Measurements from ENCODE around the gene ITGB2. TPM values are rescaled to one million over a fixed set of nuclear protein-coding genes. Genes with fewer than 3 reads are reported as not detected.

The ITGB2 gene
- total and polyA plus RNA-seq, 3 experiments from 2014 or later: 159 to 847 (median 165) TPM

DNA sequence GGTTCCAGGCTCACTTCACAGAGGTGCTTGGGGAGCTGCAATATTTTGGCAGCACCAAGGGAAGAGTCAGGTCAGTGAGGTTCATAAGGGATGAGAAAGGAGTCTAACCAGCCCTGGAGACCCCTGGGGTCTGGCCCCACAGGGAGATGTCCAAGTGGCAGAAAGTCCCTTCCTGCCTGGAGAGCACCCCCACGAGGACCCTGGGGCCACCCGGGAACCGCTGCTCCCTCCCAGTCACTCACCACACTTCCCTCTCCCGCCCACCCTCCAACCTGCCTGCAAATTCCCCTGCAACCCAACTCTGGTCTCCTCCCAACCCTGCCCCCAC is 6.5 kb upstream of the ITGB2 start:
- Histone ChIP-seq H3K9me3 (ENCODE audit: low read length) (no peaks in the 10 kb centered on the region), H3K4me3 (ENCODE audit: low read length) (peak overlapping the region; percentile 96), H3K27me3 (ENCODE audit: insufficient read depth, low read length, poor library complexity, severe bottlenecking) (no peaks in the 10 kb centered on the region), H3K4me1 (ENCODE audit: insufficient read depth, low read length) (peaks cover 71% of the 10 kb centered on the region), H3K36me3 (ENCODE audit: insufficient read depth, low read length) (no peaks in the 10 kb centered on the region), H3K27ac (ENCODE audit: low read depth, low read length) (peak overlapping the region; percentile 38)
- Mint-ChIP-seq H3K27ac (peak overlapping the region; percentile 88 to 98 (median 95)), H3K36me3 (peaks cover 0 to 2% (median 0%) of the 10 kb centered on the region in 3 donors), H3K9me3 (no peaks in the 10 kb centered on the region), H3K4me1 (peaks cover 72 to 90% (median 80%) of the 10 kb centered on the region in 3 donors), H3K27me3 (no peaks in the 10 kb centered on the region), H3K4me3 (peak overlapping the region; percentile 79 to 100 (median 93))
- ChIA-PET CTCF (interaction anchor here (1.2 to 12.2 kb wide), 8 partner anchors 11 to 225 kb away, joined by 3 to 219 read pairs (median 4); partner anchors contain the start of genes ITGB2, PTTG1IP and UBE2G2), POLR2A (interaction anchor here (0.6 to 5.2 kb wide), 16 partner anchors 9 to 274 kb away, joined by 3 to 72 read pairs (median 5); partner anchors contain the start of genes KRTAP12-3, PTTG1IP and SUMO3)
- no peak for DNase-seq

DNA sequence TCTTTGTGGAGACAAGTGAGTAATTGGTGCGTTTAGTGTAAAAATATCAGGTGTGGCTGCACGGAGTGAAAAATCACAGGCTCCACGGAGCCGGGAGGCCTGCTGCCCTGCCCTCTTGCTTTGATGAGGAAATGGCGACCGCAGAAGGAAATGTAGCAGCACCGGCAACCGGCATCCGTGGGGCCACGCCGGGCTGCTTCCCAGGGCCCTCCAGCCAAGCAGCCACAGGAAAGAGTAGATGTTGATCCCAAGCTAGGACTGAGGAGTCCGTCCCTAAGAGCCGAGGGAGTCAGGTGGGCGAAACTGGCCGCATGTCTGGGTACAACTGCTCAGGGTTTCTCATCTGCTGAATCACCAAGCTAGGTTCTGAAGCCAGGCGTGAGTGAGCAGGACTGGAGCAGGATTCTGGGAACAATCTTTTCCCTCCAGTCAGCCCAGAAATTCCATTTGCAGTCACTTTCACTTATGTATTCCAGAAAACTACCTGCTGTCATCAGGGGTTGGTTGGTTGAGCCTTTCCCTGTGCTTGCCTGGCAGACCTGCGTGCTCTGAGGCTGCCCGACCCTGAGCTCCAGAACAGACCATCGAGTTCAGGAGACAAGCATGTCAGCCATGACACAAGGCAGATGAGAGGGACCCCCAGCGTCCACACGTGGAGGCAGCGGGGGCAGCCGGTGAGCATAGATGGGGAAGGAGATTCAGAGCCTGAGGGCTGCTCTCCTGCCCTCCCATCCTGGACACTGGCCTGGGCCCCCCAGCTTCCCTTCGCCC is 5.8 kb upstream of the ITGB2 start:
- ChIA-PET CTCF (interaction anchor here (1.0 to 12.2 kb wide), 9 partner anchors 11 to 226 kb away, joined by 3 to 219 read pairs (median 4); partner anchors contain the start of genes ITGB2, PTTG1IP and UBE2G2), POLR2A (interaction anchor here (0.8 to 5.2 kb wide), 7 partner anchors 9 to 269 kb away, joined by 3 to 72 read pairs (median 7); partner anchors contain the start of genes KRTAP12-3 and SUMO3)
- H3K27me3 Mint-ChIP-seq: no peaks in the 10 kb centered on the region
- no peaks in the 10 kb centered on the region for H3K9me3 Mint-ChIP-seq
- H3K27ac ChIP-seq (ENCODE audit: low read depth, low read length): peak overlapping the region; percentile 38
- H3K4me3 Mint-ChIP-seq: peak overlapping the region; percentile 79 to 100 (median 93)
- peak overlapping the region; percentile 96 for H3K4me3 ChIP-seq (ENCODE audit: low read length)
- DNase-seq: peak; percentile 47 to 76 (median 67)
- no peaks in the 10 kb centered on the region for H3K27me3 ChIP-seq (ENCODE audit: insufficient read depth, low read length, poor library complexity, severe bottlenecking)
- no peaks in the 10 kb centered on the region for H3K9me3 ChIP-seq (ENCODE audit: low read length)
- peaks cover 76% of the 10 kb centered on the region for H3K4me1 ChIP-seq (ENCODE audit: insufficient read depth, low read length)
- no peaks in the 10 kb centered on the region for H3K36me3 ChIP-seq (ENCODE audit: insufficient read depth, low read length)
- peaks cover 76 to 97% (median 86%) of the 10 kb centered on the region in 3 donors for H3K4me1 Mint-ChIP-seq
- peak overlapping the region; percentile 88 to 98 (median 96) for H3K27ac Mint-ChIP-seq
- peaks cover 0 to 2% (median 0%) of the 10 kb centered on the region in 3 donors for H3K36me3 Mint-ChIP-seq

DNA sequence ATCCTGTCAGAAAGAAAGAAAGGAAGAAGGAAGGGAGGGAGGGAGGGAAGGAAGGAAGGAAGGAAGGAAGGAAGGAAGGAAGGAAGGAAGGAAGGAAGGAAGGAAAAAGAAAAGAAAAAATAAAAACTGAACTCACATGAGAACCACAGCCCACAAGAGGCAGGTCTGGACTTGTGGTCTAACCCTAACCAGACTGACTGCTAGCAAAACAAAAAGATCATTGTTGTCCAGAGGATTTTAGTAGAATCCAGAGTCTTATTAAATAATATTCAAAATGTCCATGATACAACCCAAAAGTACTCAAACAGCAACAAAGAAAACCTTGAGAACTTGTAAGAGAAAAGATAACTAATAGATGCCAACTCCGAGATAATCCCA is 4.7 kb upstream of the ITGB2 start:
- ChIA-PET POLR2A (interaction anchor here (1.0 to 5.2 kb wide), 3 partner anchors 12 to 108 kb away, joined by 3 to 72 read pairs (median 3); partner anchors contain the start of gene SUMO3), CTCF (interaction anchor here (12.2 kb wide), 1 partner anchor 10 kb away, joined by 219 read pairs; the partner anchor contains the start of gene ITGB2)
- peak overlapping the region; percentile 22 to 98 (median 92) for H3K27ac Mint-ChIP-seq
- peaks cover 0 to 10% (median 0%) of the 10 kb centered on the region in 3 donors for H3K36me3 Mint-ChIP-seq
- no peak for DNase-seq
- H3K9me3 ChIP-seq (ENCODE audit: low read length): no peaks in the 10 kb centered on the region
- H3K4me3 Mint-ChIP-seq: peak overlapping the region; percentile 71 to 100 (median 95)
- peaks cover 75 to 95% (median 84%) of the 10 kb centered on the region in 3 donors for H3K4me1 Mint-ChIP-seq
- H3K9me3 Mint-ChIP-seq: no peaks in the 10 kb centered on the region
- H3K27me3 Mint-ChIP-seq: no peaks in the 10 kb centered on the region
- H3K36me3 ChIP-seq (ENCODE audit: insufficient read depth, low read length): no peaks in the 10 kb centered on the region
- H3K27me3 ChIP-seq (ENCODE audit: insufficient read depth, low read length, poor library complexity, severe bottlenecking): no peaks in the 10 kb centered on the region
- H3K4me3 ChIP-seq (ENCODE audit: low read length): peak overlapping the region; percentile 29
- peaks cover 75% of the 10 kb centered on the region for H3K4me1 ChIP-seq (ENCODE audit: insufficient read depth, low read length)
- no peak overlapping the region for H3K27ac ChIP-seq (ENCODE audit: low read depth, low read length)

DNA sequence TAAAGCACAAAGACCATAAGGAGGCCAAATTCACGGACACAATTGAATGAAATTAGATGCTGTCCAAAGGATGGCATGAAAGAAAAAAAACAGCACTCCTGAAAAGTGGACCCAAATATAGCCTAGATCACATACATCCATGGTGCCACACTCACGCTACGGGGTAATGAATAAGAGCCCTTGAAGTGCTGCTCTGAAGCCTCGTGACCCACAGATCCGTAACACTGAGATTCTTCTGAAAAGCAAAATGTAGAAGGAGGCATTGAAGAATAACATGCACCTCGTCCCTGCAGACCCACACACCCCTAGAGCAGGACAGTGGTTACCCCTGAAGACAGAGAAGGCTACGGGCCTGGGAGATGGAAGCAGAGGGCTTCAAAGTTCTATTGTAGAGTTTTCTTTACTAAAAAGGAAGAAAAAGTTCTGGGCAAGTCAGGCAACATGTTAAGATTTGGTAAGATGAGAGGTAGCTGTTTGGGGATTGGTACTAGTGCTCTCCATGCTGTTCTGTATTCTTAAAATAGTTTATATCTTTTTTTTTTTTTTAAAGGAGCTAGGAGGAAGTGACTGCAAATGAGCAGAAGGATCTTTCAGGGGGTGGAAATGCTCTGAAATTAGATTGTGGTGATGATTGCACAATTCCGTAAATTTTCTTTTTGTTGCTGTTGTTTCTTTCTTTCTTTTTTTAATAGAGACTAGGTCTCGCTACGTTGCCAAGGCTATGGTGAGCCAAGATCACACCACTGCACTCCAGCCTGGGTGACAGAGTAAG is 4.1 kb upstream of the ITGB2 start:
- H3K27ac ChIP-seq (ENCODE audit: low read depth, low read length): no peak overlapping the region
- no peaks in the 10 kb centered on the region for H3K9me3 ChIP-seq (ENCODE audit: low read length)
- peak overlapping the region; percentile 71 to 100 (median 95) for H3K4me3 Mint-ChIP-seq
- H3K36me3 ChIP-seq (ENCODE audit: insufficient read depth, low read length): no peaks in the 10 kb centered on the region
- ChIA-PET POLR2A (interaction anchor here (1.0 to 5.2 kb wide), 3 partner anchors 12 to 107 kb away, joined by 3 to 72 read pairs (median 3); partner anchors contain the start of gene SUMO3), CTCF (interaction anchor here (12.2 kb wide), 1 partner anchor 9 kb away, joined by 219 read pairs; the partner anchor contains the start of gene ITGB2)
- no peaks in the 10 kb centered on the region for H3K27me3 Mint-ChIP-seq
- no peaks in the 10 kb centered on the region for H3K27me3 ChIP-seq (ENCODE audit: insufficient read depth, low read length, poor library complexity, severe bottlenecking)
- peaks cover 69% of the 10 kb centered on the region for H3K4me1 ChIP-seq (ENCODE audit: insufficient read depth, low read length)
- H3K27ac Mint-ChIP-seq: peak overlapping the region; percentile 79 to 98 (median 92)
- H3K4me3 ChIP-seq (ENCODE audit: low read length): peak overlapping the region; percentile 34
- H3K36me3 Mint-ChIP-seq: peaks cover 0 to 13% (median 2%) of the 10 kb centered on the region in 3 donors
- peaks cover 72 to 94% (median 82%) of the 10 kb centered on the region in 3 donors for H3K4me1 Mint-ChIP-seq
- DNase-seq: peak in 2 of 5 donors; percentile 24 to 39
- H3K9me3 Mint-ChIP-seq: no peaks in the 10 kb centered on the region

DNA sequence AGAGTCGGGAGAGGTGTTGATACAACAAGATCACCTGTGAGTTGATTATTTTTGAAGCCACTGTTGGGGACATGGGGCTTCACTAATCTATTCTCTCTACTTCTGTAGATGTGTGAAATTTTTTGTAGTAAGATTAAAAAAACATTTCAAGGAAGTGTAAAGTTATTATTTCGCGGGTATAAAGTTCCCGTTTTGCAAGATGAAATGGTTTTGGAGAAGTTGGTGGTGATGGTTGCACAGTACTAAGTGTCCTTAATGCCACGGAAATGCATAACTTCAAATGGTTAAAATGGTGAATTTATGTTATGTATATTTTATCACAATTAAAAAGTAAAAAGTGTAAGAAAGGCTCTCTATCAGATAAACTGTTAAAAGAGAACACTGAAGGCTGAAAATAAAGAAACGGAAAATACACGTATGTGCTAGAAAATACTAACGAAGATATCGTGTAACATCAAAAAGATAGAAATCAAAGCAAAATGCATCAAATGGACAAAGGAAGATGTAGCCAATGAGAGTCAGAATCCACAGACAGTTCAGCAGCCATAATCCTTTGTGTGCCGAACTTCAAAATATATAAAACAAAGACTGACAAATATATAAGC is 2.9 kb upstream of the ITGB2 start:
- peak overlapping the region; percentile 21 to 100 (median 95) for H3K4me3 Mint-ChIP-seq
- Histone ChIP-seq H3K4me1 (ENCODE audit: insufficient read depth, low read length) (peaks cover 60% of the 10 kb centered on the region), H3K27ac (ENCODE audit: low read depth, low read length) (no peak overlapping the region), H3K9me3 (ENCODE audit: low read length) (no peaks in the 10 kb centered on the region), H3K4me3 (ENCODE audit: low read length) (no peak overlapping the region), H3K27me3 (ENCODE audit: insufficient read depth, low read length, poor library complexity, severe bottlenecking) (no peaks in the 10 kb centered on the region), H3K36me3 (ENCODE audit: insufficient read depth, low read length) (no peaks in the 10 kb centered on the region)
- ChIA-PET CTCF (no interaction called here), POLR2A (interaction anchor here (0.8 kb wide), 1 partner anchor 29 kb away, joined by 3 read pairs; no protein-coding TSS in a partner anchor)
- no peak for DNase-seq
- H3K36me3 Mint-ChIP-seq: peaks cover 0 to 20% (median 4%) of the 10 kb centered on the region in 3 donors
- H3K27ac Mint-ChIP-seq: peak overlapping the region in 7 of 8 donors; percentile 66 to 98 (median 92)
- peaks cover 66 to 90% (median 74%) of the 10 kb centered on the region in 3 donors for H3K4me1 Mint-ChIP-seq
- no peaks in the 10 kb centered on the region for H3K27me3 Mint-ChIP-seq
- no peaks in the 10 kb centered on the region for H3K9me3 Mint-ChIP-seq

DNA sequence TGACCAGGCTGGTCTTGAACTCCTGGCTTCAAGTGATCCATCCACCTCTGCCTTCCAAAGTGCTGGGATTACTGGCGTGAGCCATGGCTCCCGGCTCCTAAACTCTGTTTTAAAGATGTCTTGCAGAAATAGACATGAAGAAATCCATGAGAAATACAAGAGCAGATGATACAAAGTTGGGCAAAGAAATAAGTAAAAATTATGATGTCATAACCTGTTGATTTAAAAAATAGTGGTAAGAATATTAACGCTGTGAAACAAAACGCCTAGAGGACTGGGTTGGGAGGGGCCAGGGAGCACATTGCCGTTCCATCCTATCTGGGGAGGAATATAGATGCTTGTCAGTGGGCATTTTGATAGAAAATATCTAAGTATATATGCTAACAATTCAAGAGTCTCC is 1.2 kb upstream of the ITGB2 start:
- ChIA-PET POLR2A (no interaction called here), CTCF (interaction anchor here (1.3 to 12.5 kb wide), 2 partner anchors 9 to 27 kb away, joined by 3 to 219 read pairs; no protein-coding TSS in a partner anchor)
- peaks cover 0 to 31% (median 4%) of the 10 kb centered on the region in 3 donors for H3K36me3 Mint-ChIP-seq
- no peaks in the 10 kb centered on the region for H3K27me3 ChIP-seq (ENCODE audit: insufficient read depth, low read length, poor library complexity, severe bottlenecking)
- no peaks in the 10 kb centered on the region for H3K27me3 Mint-ChIP-seq
- peaks cover 68 to 90% (median 82%) of the 10 kb centered on the region in 3 donors for H3K4me1 Mint-ChIP-seq
- H3K4me1 ChIP-seq (ENCODE audit: insufficient read depth, low read length): peaks cover 65% of the 10 kb centered on the region
- H3K27ac ChIP-seq (ENCODE audit: low read depth, low read length): peak overlapping the region; percentile 71
- peak overlapping the region; percentile 18 to 95 (median 91) for H3K27ac Mint-ChIP-seq
- H3K4me3 ChIP-seq (ENCODE audit: low read length): peak overlapping the region; percentile 52
- DNase-seq: no peak
- H3K36me3 ChIP-seq (ENCODE audit: insufficient read depth, low read length): peaks cover 3% of the 10 kb centered on the region
- no peaks in the 10 kb centered on the region for H3K9me3 Mint-ChIP-seq
- H3K4me3 Mint-ChIP-seq: peak overlapping the region; percentile 72 to 100 (median 97)
- H3K9me3 ChIP-seq (ENCODE audit: low read length): no peaks in the 10 kb centered on the region
